GM12892 (cell line): ENCODE measurements around the gene LGALS12.

Source experiments
- POLR2A ChIP-seq: IDR thresholded peaks from 2 replicates; pipeline ENCODE4 v1.6.1; 2011; ENCODE audit warnings: low read depth, low read length, control low read depth
- TAF1 ChIP-seq: IDR thresholded peaks from 2 replicates; pipeline ENCODE4 v1.6.1; 2011; ENCODE audit warnings: low read depth, mild to moderate bottlenecking, control low read depth, low read length, borderline replicate concordance

GRCh38 chr11:63493127-63493526 is 12.8 kb upstream of the LGALS12 start:
- no peak for TF ChIP-seq TAF1
- TF ChIP-seq POLR2A: no peak
